ENCODE measurements around the gene METTL1. TPM values are rescaled to one million over a fixed set of nuclear protein-coding genes. Genes with fewer than 3 reads are reported as not detected.

METTL1 gene
- total RNA-seq, 1 donor from 2014 or later: 10.6 TPM

DNA sequence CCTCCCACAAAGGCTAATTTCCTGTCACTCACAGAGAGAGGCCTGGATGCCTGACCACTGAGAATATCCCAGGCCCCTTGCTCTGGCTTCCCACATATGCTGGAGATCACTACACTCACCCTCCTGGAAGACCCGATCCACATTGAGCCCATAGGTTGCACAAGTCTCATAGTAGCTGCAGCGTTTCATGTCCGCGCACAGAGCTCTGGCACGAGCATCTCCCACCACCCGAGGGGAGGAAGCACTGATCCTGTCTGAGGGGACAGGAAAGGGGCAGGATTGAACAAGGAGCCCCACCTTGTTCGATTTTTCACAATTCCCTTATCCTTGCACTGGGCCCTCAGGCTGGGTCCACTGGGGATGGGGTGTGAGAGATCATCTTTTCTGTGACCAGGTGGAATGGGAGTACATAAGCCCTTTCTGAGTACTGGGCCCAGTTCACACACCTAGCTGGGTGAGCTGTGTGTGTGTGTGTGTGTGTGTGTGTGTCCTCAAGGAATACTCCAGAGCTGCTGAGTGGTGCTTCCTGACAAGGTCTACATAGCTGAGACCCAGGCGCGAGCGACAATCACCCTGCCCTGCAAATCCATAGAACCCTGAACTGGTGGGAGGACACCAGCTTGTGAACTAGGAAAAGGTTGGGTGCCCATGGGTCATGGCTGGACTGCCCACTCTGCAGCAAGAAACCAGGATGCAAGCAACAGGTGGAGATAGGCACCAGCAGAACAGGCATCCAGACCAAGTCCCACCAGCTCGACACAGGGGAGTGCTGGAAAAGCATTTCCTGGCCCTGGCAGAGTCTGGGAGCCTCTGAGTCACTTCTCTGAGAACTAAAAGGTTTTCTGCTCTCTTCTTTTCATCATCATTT, 38.9 kb downstream of the METTL1 start:
- Mint-ChIP-seq H3K36me3 (ENCODE audit: low read depth, unreplicated experiment) (peaks cover 31% of the 10 kb centered on the region), H3K27me3 (ENCODE audit: unreplicated experiment) (peaks cover 43% of the 10 kb centered on the region), H3K4me3 (ENCODE audit: unreplicated experiment) (no peak overlapping the region), H3K4me1 (ENCODE audit: unreplicated experiment) (peaks cover 21% of the 10 kb centered on the region), H3K9me3 (ENCODE audit: unreplicated experiment) (peaks cover 5% of the 10 kb centered on the region), H3K27ac (ENCODE audit: unreplicated experiment) (no peak overlapping the region)
- no peak for DNase-seq (ENCODE audit: low spot score)
- TF ChIP-seq CTCF (IDR thresholded peaks at IDR 0.05; ENCODE audit: unreplicated experiment): no peak

DNA sequence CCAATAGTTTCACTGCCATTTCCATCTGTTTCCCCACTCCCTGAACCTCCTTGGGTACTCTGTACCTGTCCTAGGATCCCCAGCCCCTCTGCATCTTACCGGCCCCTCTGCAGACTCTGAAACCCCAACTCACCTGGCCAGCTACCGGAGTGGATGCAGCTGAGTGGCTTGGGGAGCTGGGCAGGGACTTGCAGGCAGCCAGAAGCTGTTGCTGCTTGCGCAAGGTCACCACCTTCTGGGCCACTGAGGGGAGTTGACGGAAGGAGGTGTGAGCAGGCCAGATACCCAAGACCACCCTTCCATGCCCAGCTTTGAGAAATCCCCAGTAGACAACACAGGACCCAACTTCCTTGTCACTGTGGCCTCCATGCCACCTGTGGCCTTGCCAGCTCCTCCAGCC, 39.6 kb downstream of the METTL1 start:
- Mint-ChIP-seq H3K9me3 (ENCODE audit: unreplicated experiment) (peaks cover 5% of the 10 kb centered on the region), H3K4me1 (ENCODE audit: unreplicated experiment) (peaks cover 24% of the 10 kb centered on the region), H3K27ac (ENCODE audit: unreplicated experiment) (no peak overlapping the region), H3K36me3 (ENCODE audit: low read depth, unreplicated experiment) (peaks cover 35% of the 10 kb centered on the region), H3K27me3 (ENCODE audit: unreplicated experiment) (peaks cover 46% of the 10 kb centered on the region), H3K4me3 (ENCODE audit: unreplicated experiment) (no peak overlapping the region)
- TF ChIP-seq CTCF (IDR thresholded peaks at IDR 0.05; ENCODE audit: unreplicated experiment): no peak
- no peak for DNase-seq (ENCODE audit: low spot score)

GRCh38 chr12:57731411-57732080, 40.4 kb downstream of the METTL1 start:
- Mint-ChIP-seq H3K4me3 (ENCODE audit: unreplicated experiment) (no peak overlapping the region), H3K4me1 (ENCODE audit: unreplicated experiment) (peaks cover 19% of the 10 kb centered on the region), H3K27me3 (ENCODE audit: unreplicated experiment) (peaks cover 42% of the 10 kb centered on the region), H3K27ac (ENCODE audit: unreplicated experiment) (no peak overlapping the region), H3K9me3 (ENCODE audit: unreplicated experiment) (peaks cover 5% of the 10 kb centered on the region), H3K36me3 (ENCODE audit: low read depth, unreplicated experiment) (peaks cover 31% of the 10 kb centered on the region)
- no peak for TF ChIP-seq CTCF (IDR thresholded peaks at IDR 0.05; ENCODE audit: unreplicated experiment)
- no peak for DNase-seq (ENCODE audit: low spot score)

GRCh38 chr12:57730336-57731067, 41.4 kb downstream of the METTL1 start:
- Mint-ChIP-seq H3K36me3 (ENCODE audit: low read depth, unreplicated experiment) (peaks cover 27% of the 10 kb centered on the region), H3K27ac (ENCODE audit: unreplicated experiment) (no peak overlapping the region), H3K27me3 (ENCODE audit: unreplicated experiment) (peaks cover 36% of the 10 kb centered on the region), H3K9me3 (ENCODE audit: unreplicated experiment) (peaks cover 5% of the 10 kb centered on the region), H3K4me1 (ENCODE audit: unreplicated experiment) (peaks cover 18% of the 10 kb centered on the region), H3K4me3 (ENCODE audit: unreplicated experiment) (no peak overlapping the region)
- TF ChIP-seq CTCF (IDR thresholded peaks at IDR 0.05; ENCODE audit: unreplicated experiment): no peak
- DNase-seq (ENCODE audit: low spot score): no peak

All from endothelial cell (in vitro differentiated cells).